Measurements from ENCODE around the gene RELB. TPM values are rescaled to one million over a fixed set of nuclear protein-coding genes. Genes with fewer than 3 reads are reported as not detected.
"Not testable (repeated sequence)": the region's sequence is repeated elsewhere in the genome, so short reads cannot be mapped to it uniquely, and the experiment has no call there.

RELB gene
- polyA plus RNA-seq, 2 of the 4 experiments (the other 2 are of a cell fraction) = 8.1 to 9.6 TPM

DNA sequence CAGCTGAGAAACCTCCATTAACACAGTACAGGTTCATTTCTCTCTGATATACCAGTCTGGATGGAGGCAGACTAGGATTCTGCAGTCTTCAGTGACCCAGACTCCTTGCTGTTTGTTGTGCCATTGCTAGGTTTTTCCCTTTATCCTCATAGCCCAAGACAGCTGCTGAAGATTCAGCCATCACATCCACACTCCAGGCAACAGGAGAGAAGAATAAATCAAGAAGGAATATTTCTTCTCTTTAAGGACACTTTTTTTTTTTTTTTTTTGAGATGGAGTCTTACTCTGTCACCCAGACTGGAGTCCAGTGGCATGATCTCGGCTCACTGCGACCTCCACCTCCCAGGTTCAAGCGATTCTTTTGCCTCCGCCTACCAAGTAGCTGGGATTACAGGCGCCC lies 31.8 kb upstream of the RELB start:
- Histone ChIP-seq H3K4me1 (no peaks in the 10 kb centered on the region), H3K4me3 (no peak overlapping the region), H3K4me2 (no peak overlapping the region), H3K27ac (no peak overlapping the region), H3K9me3 (no peaks in the 10 kb centered on the region)
- WGBS (ENCODE audit: missing lambda C conversion rate) = 96% methylated on average over 5 of the region's 5 CpGs
- POLR2A ChIA-PET = interaction anchor here (0.7 kb wide), 1 partner anchor 33 kb away, joined by 3 read pairs; no protein-coding TSS in a partner anchor
- CTCF ChIA-PET = interaction anchor here (0.8 to 1.3 kb wide), 3 partner anchors 9 to 18 kb away, joined by 3 to 4 read pairs (median 3); no protein-coding TSS in a partner anchor
- ATAC-seq (no peak), FAIRE-seq (no peak), DNase-seq (ENCODE audit: low read depth in 1 of 2, low spot score in 1 of 2) (no peak)
- TF ChIP-seq HOXB5 (CRISPR knock-in tag; IDR thresholded peaks at IDR 0.05) (no peak), MAZ (IDR thresholded peaks at IDR 0.05; ENCODE audit: borderline replicate concordance, low read depth, low read length) (no peak), ZSCAN20 (CRISPR knock-in tag; IDR thresholded peaks at IDR 0.05) (no peak), JUNB (IDR thresholded peaks at IDR 0.05) (no peak), JUN (IDR thresholded peaks at IDR 0.05) (no peak), HMGXB4 (CRISPR knock-in tag; IDR thresholded peaks at IDR 0.05; ENCODE audit: borderline replicate concordance) (no peak), REST (IDR thresholded peaks at IDR 0.05) (no peak)
- TF ChIP-seq, protein P1, sequence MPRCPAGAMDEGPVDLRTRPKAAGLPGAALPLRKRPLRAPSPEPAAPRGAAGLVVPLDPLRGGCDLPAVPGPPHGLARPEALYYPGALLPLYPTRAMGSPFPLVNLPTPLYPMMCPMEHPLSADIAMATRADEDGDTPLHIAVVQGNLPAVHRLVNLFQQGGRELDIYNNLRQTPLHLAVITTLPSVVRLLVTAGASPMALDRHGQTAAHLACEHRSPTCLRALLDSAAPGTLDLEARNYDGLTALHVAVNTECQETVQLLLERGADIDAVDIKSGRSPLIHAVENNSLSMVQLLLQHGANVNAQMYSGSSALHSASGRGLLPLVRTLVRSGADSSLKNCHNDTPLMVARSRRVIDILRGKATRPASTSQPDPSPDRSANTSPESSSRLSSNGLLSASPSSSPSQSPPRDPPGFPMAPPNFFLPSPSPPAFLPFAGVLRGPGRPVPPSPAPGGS (IDR thresholded peaks at IDR 0.05) = no peak

- POLR2A ChIA-PET; H3K4me1 ChIP-seq; H3K9me3 ChIP-seq; H3K4me2 ChIP-seq; H3K4me3 ChIP-seq; ATAC-seq; FAIRE-seq; DNase-seq (ENCODE audit: low read depth in 1 of 2, low spot score in 1 of 2); H3K27ac ChIP-seq: not testable (repeated sequence)
- CTCF ChIA-PET = interaction anchor here (0.6 to 2.2 kb wide), 7 partner anchors 15 to 138 kb away, joined by 3 to 10 read pairs (median 4); no protein-coding TSS in a partner anchor
- WGBS (ENCODE audit: missing lambda C conversion rate) = 96% methylated on average over 6 of the region's 6 CpGs
These were observed 29.8 kb upstream of the RELB start for GRCh38 chr19:44971451-44971850.

DNA sequence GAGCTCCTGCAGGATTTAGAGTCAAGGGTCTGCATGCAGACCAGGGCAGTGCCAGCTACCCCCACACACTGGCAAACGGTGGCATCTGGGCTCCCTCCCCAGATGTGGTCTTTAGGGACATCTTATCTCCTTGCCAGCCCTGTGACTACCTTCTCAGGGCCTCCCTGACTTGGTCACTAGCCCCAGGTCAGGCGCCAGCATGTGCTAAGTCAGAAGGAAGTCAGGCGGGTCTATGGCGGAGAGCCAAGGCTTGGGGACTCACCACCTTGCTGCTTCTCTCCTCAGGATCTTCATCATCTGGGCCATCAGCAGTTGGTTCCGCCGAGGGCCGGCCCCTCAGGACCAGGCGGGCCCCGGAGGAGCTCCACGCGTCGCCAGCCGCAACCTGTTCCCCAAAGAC lies 28.5 kb upstream of the RELB start:
- ChIA-PET CTCF (no interaction called here), POLR2A (no interaction called here)
- 85% methylated on average over 13 of the region's 13 CpGs for WGBS (ENCODE audit: missing lambda C conversion rate)
- no peak for DNase-seq (ENCODE audit: low read depth in 1 of 2, low spot score in 1 of 2)
- H3K4me1 ChIP-seq = no peaks in the 10 kb centered on the region
- ATAC-seq = no peak
- no peak overlapping the region for H3K27ac ChIP-seq
- H3K9me3 ChIP-seq = no peaks in the 10 kb centered on the region
- no peak overlapping the region for H3K4me2 ChIP-seq
- H3K4me3 ChIP-seq = no peak overlapping the region
- TF ChIP-seq E2F6 (IDR thresholded peaks at IDR 0.05; ENCODE audit: borderline replicate concordance, low read depth) = no peak
- no peak for FAIRE-seq

All from A549 (cell line).